T47D (cell line): Measurements from ENCODE around the gene TROAP.
A peak's percentile ranks its signal among the peaks of the same experiment; 100 is the strongest.

Experiments used
- DNase-seq, 2 experiments: peaks; one replicate each; pipeline versions ENCODE4 v3.0.0 to v3.0.0-alpha.2; 2011 to 2012; ENCODE audit warnings: low read depth in 1 of 2, low spot score in 1 of 2
- JUND ChIP-seq: IDR thresholded peaks from 2 replicates; pipeline ENCODE4 v1.6.1; 2012; ENCODE audit warnings: low read depth
- in situ Hi-C: cut with HindIII; loops from 2 replicates; pipeline ENCODE4 v1.10.0; 2016; ENCODE audit warnings: low sequenced_read_pairs, low pct_unique_long_range_greater_than_20kb

Gene TROAP

DNA sequence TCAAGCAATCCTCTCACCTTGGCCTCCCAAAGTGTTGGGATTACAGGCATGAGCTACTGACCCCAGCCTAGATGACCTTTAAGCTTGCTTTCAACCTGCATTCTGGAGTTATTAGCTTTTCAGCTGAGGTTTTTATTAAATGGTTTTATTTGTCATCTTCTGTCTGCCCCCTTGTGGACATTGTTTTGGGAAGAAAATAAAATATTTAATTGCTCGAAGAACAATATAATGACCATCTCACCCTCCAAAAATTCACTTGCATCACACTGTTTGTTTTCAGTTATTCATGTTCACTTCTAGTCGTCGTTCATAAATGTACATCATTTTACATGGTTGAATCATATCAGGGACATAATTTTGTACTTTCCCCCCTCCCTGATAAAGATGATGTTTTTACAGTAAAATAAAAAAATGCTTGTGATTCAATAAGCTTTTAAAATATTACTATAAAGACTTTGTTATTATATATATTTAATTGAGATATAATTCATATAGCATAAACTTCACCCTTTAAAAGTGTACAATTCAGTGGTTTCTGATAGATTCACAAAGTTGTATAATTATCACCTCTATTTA lies 34.1 kb downstream of the TROAP start:
- in situ Hi-C loops: no loop called here
- peak in 1 of 2 experiments; percentile 54 for DNase-seq
- no peak for TF ChIP-seq JUND

DNA sequence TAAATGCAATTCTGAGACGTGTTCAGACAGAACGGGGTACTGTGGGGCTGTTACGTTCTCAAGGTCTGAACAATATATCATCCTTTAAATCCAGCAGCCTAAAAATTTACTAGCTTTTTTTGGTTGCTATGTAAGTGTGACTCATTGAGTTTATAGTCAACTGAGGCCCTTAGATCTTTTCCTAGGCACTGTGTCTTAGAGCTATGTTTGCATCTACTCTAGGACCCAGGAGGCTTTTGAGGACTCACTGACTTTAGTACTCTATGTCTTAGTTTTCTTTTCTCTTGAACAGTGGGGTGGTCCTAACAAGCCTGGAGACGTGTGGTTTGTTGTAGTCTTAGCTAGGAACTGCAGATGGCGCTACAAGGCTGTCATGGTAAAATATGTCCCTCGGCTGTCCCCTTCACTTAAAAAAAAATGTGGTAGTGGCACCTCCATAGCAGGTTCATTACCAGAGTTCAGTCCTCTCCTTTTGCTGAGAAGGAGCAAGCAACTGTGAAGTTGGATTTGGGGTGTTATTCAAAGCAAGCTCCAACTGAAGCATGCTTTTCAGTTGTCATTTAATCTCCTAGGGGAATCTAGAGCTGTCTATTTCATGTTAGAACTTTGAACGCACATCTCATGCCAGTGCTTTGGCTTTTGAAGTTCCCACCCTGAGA lies 35.6 kb downstream of the TROAP start:
- DNase-seq: peak in 1 of 2 experiments; percentile 83
- no peak for TF ChIP-seq JUND
- in situ Hi-C loops: no loop called here

DNA sequence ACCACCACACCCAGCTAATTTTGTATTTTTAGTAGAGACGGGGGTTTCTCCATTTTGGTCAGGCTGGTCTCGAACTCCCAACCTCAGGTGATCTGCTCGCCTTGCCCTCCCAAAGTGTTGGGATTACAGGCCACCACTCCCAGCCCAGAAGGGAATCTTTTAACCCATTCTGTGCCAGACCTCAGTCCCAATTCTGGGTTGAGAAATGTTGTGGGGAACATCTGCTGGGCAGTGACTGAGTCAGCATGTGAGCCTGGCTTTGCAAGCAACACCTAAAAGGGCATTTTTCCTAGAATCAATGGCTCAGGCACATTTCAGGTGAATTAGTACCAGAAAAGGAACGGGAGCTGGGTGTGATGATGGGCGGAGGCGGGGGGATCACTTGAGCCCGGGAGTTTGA lies 36.6 kb downstream of the TROAP start:
- DNase-seq: no peak
- TF ChIP-seq JUND: no peak
- in situ Hi-C loops: no loop called here

- in situ Hi-C loops: no loop called here
- TF ChIP-seq JUND: no peak
- DNase-seq: no peak
Observed at GRCh38 chr12:49362077-49362476, 39.0 kb downstream of the TROAP start.

DNA sequence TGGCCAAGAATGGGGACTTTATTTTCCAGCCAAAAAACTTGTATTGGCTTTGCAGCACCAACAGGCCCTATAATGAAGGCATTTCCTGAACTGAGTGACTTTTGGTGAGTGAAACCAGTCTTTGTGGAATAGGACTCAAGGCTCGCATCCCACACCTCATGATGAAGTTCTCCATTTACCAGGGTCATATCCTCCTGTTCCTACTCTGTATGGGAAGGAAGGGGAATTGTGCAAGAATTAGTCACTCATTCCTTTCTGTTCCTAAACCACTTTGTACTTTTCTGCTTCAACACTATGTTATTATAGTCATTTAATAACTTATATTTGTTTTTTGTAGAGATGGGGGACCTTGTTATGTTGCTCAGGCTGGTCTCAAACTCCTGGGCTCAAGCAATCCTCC lies 41.9 kb downstream of the TROAP start:
- in situ Hi-C loops: no loop called here
- no peak for TF ChIP-seq JUND
- no peak for DNase-seq

GRCh38 chr12:49365542-49365941 lies 42.5 kb downstream of the TROAP start:
- in situ Hi-C loops: no loop called here
- DNase-seq: no peak
- no peak for TF ChIP-seq JUND

DNA sequence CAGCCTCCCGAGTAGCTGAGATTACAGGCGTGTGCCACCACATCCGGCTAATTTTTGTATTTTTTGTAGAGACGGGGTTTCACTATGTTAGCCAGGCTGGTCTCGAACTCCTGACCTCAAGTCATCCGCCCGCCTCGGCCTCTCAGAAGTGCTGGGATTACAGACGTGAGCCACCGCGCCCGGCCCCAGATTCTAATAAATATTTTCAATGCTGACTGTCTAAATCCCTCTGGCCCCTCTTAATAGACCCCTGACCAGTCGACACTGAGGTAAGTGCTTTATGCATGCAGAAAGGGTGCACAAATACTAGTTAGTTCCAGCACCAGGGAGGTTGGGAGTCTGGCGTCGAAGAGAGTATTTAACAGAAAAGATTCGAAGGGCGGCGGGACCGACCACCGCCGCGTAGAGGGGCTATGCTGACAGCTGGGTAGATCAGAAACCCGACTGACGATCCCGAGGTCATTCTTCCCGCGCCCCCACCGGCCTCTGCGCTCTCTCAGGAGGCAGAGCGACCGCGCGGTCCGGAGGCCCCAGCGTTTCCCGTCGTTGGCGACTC lies 43.1 kb downstream of the TROAP start:
- no peak for TF ChIP-seq JUND
- no peak for DNase-seq
- in situ Hi-C loops: no loop called here

DNA sequence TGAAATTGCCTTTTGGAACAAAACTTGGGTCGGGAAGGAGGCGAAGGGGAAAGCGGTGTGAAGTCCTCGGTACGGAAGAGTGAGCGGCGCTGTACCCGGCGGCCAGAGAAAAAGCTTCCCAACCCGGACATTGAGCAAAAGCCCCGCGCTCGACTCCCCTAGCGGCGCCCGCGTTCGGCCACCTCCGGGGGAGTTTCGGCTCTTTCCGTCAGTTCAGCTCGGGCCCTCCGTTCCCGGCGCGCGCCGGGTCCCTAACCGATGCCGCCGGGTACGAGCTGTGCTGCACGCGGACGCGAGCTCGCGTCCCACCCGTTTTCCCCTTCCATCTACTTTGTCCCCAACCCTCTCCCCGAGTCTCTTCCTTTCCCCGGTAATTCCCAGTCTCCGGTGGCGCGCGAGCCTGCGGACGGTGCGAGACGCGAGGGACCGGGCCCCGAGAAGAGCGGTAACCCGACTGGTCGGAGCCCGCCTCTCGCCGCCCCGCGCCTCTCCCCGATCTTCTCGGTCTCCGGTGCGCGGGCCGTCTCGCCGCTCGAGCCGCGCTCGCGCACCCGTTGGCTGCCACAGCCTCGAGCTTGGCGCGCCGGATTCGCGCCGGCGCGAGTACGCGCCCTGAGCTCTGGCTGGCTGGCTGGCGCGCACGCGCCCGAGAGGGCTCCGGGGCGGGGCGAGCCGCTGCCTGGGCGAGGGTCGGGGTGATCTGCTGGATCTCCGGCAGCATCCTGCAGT lies 43.8 kb downstream of the TROAP start:
- no peak for TF ChIP-seq JUND
- in situ Hi-C loops: no loop called here
- peak; percentile 95 to 97 for DNase-seq

DNA sequence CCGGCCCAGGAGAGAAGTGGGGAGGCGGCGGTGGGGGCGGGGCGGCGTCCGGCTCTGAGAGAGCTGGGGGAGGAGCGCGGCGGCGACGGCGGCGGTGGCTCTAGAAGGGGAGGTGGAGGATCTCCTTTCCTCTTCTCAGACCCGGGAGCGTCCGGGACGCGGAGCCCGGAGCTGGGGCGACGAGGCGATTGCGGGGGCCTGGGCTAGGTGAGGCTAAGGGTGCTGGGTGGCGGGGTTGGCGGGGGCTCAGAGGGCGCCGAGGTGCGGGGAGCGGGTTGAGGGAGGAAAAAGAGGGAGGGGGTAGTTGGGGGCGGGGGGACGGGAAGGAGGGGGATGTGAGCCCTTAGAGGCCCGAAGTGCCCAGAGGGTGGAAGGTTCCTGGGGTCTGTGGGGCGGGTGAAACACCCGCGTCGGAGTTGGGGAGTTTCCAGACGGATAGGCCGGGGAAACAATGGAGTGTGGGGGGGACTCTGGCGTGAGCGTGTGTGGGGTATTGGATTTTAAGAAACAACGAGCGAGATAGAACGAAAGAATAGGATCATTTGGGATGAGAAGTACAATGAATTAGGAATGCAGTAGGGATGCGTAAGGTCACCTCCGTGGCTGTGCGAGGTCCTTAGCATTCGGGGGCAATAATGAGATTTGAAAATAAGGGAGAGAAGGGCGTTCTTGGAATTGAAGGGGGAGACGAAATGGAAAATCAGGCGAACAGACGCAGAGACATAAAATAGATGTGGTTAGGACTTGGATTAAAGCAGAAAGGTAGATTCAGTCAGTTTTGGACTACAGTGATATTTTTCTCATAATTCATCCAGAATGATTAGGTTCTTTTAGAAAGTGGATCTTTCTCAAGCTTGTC lies 44.6 kb downstream of the TROAP start, which contains the start of gene SPATS2:
SPATS2 (plus strand) TSS at position 82 of the 859 bp plus-strand sequence. CDS start 93,551 bp downstream, outside the sequence.
- peak; percentile 16 to 27 for DNase-seq
- in situ Hi-C loops: no loop called here
- TF ChIP-seq JUND: no peak

GRCh38 chr12:49368240-49368600 lies 45.2 kb downstream of the TROAP start:
- DNase-seq: no peak
- TF ChIP-seq JUND: no peak
- in situ Hi-C loops: no loop called here

DNA sequence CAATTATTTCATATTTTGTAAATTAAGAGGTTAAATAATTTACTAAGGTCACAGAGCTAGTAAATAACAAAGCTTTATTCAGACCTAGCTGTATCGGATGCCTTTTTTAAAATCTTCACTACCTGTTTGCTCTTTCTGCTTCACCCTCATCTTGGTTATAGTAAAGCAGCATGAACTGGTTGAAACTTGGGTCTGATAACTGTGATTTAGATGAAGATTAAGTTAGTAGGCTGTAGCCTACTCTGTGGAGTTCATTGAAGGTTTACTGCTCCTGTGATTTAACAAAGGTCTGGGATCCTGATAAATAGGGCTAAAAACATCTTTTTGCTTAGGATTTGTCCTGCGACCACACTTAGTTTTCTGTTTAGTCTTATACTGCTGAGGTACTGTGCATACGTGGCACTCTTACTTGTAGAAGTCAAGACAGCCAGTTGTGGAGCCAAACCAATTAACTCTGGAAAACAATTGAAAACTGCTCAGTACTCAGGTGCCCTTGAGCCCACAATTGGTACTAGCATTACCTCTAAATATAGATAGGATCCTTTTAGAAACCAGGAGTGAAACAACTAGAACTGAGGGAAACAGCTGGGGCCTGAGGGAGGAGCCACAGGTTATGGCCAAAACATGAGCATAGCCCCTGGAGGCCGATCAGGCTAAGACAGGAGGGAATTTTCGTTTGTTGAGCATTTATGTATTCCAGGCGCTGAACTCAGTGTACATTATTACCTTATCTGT lies 46.5 kb downstream of the TROAP start:
- peak; percentile 45 to 63 for DNase-seq
- in situ Hi-C loops: no loop called here
- TF ChIP-seq JUND: no peak

DNA sequence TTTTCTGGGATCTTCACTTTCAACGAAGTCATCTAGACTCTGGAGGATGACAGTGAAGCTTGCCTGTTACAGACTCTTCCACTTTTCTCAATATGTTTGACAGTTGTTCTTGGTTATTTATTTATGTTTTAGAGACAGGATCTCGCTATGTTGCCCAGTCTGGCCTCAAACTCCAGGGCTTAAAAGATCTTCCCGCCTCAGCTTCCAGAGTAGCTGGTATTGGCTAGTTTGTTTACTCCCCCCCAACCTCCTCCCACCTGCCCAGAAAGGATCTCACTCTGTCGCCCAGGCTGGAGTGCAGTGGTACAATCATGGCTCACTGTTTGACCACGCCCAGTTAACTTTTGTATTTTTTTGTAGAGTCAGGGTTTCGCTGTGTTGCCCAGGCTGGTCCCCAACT lies 47.5 kb downstream of the TROAP start:
- in situ Hi-C loops: no loop called here
- TF ChIP-seq JUND: no peak
- DNase-seq: no peak
